Kidney tubule cell (primary cell): ENCODE data around the gene TTC27.
A peak's percentile ranks its signal among the peaks of the same experiment; 100 is the strongest.
"Not testable (repeated sequence)": the region's sequence is repeated elsewhere in the genome, so short reads cannot be mapped to it uniquely, and the experiment has no call there.

ENCODE experiments used
- DNase-seq: peaks from one replicate; pipeline ENCODE4 v3.0.0-alpha.2; 2018; ENCODE audit warnings: low spot score

The TTC27 gene

DNA sequence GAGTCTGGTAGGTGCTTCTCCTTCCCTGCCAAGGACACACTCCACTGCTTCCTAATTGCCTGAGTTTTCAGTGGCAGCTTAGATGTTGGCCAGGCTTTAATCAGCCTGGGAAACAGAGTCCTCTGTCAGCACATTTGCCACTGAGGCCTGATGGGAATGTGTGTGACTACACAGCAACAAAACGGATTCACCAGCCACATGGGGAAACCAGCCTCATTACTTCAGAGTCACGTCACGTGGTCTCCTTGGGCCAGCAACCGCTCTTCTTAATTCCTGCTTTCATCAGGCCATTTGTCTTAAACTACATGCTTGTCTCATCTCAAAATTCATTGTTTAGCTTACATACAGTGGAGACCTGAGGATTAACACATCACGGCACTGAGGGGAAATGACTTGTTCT, 225.0 kb downstream of the TTC27 start:
- peak; percentile 41 for DNase-seq

DNA sequence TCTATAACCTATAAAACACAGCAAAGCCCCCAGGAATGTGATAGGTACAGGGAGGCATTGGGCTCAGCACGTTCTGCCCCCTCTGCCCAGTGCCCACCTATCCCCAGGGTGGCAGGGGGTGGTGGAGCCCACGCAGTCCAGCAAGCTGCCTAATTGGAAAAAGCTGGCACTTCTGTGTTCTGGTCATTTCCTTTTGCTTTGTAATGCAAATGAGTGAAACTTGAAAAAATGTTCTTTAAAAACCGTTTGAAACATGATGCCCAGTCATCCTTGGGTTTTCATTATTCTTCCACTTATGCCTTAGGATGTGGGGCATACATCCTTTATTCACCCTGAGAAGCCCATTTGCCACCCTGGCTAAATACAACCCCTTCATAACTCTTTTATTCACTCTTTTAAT, 229.0 kb downstream of the TTC27 start:
- DNase-seq: no peak

DNA sequence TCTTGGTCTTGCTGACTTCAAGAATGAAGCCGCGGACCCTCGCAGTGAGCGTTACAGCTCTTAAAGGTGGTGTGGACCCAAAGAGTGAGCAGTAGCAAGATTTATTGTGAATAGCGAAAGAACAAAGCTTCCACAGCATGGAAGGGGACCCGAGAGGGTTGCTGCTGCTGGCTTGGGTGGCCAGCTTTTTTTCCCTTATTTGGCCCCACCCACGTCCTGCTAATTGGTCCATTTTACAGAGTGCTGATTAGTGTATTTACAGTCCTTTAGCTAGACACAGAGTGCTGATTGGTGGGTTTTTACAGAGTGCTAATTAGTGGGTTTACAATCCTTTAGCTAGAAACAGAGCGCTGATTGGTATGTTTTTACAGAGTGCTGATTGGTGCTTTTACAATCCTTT, 230.9 kb downstream of the TTC27 start:
- no peak for DNase-seq

DNA sequence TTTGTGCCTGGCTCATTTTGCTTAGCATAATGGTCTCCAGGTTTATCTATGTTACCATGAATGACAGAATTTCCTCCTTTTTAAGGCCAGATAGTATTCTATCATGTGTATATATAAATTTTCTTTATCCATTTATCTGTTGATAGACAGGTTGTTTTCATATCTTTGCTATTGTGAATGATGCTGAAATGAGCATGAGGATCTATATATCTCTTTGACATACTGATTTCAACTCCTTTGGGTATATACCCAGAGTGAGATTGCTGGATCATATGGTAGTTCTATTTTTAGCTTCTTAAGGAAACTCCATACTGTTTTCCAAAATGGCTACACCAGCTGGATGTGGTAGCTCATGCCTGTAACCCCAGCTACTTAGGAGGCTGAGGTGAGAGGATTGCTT, 232.5 kb downstream of the TTC27 start:
- DNase-seq: no peak

DNA sequence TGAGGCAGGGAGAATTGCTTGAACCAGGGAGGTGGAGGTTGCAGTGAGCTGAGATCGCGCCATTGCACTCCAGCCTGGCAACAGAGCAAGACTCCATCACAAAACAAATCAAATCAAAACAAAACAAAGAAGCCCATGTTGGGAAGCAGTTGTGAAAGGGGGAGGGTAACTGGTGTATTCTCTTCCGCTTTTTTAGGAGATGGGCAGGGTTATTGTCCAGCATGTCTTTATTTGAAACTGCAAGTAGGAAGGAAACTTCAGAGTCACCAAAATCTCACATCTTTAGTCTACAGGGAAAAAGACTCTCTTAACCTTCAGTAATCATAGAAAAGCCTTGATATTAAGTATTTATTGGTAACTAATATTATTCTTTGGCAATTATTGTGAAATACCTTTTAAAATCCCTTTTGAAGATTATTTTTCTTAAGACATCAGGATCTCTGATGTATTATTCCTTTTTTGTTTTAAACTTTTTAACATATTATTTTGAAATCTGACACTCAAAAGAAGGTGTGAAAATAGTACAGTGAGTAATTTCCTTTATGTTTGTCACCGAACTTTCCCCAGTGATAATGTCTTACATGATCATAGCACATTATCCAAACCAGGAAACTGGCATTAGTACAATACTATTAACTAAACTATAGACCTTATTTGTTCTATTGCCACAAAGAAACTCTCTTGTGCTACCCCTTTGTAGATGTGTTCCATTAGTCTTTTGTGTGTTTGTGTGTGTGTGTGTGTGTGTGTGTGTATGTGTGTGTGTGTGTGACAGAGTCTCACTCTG, 234.6 kb downstream of the TTC27 start:
- peak; percentile 24 for DNase-seq

DNA sequence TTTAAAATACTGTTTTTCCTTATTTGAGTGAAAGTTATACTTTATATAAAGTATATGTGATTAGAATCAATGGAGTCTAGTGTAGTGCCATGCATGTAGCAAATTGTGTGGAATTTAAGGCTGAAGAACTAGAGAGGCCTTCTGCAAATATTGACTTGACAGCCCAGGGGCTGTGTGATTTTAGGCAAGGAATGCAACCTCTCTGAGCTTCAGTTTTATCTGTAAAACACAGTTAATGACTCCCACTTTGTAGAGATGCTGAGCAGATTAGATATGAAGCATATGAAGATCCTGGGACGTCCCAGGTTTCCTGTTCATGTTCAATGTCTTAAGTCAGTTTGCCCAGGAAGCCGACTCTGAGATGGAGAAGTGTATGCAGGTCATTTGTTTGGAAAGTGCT, 235.5 kb downstream of the TTC27 start:
- no peak for DNase-seq

DNA sequence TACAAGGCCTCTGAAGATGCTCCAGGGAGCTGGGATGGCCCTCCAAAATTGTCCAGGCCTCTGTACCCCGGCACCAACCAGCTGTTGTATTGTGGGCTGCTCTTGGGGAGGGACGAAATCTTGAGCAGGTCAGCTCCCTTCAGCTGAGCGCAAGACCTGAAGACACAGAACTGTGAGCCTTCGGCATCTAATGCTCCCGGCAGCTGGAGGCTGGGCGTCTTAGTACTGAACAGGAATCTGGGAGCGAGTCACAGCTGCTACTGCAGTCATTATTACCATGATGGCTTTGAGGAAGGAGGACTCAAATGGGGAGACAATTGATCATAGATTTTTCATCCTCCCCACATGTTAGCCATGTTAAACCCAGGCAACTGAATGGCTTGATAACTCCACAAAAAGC, 236.0 kb downstream of the TTC27 start:
- peak; percentile 8 for DNase-seq

DNA sequence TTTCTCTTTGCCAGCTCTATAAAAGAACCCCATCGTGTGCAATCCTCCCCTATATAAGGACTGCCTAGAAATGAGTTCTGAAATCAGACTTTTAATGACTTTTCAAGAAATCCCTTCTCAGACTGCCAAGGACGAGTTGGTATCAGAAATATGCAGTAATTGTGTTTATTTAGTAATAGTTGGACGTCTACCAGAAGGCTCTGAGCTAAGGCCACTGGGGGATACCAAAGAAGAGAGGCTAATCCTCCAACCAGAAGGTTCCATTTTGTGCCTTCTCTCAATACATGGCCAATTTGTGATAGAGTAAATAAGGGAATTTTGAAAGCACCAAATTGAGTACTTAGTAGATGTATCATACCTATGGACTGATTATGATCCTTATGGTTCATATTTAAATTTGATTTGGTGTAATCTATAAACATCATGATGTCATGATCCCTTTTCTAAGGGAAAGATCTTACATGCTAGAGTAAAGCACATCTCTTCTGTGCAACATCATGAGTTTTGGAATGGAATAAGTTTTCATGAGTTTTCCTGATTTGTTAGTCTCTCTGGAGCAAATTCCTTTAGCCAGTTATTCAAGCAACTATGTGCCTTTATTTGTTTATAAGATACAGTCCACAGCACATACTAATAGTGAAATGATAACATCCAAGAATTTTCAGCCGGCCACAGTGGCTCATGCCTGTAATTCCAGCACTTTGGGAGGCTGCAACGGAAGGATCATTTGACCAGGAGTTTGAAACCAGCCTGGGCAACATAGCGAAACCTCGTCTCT, 236.7 kb downstream of the TTC27 start:
- DNase-seq: peak; percentile 31

DNA sequence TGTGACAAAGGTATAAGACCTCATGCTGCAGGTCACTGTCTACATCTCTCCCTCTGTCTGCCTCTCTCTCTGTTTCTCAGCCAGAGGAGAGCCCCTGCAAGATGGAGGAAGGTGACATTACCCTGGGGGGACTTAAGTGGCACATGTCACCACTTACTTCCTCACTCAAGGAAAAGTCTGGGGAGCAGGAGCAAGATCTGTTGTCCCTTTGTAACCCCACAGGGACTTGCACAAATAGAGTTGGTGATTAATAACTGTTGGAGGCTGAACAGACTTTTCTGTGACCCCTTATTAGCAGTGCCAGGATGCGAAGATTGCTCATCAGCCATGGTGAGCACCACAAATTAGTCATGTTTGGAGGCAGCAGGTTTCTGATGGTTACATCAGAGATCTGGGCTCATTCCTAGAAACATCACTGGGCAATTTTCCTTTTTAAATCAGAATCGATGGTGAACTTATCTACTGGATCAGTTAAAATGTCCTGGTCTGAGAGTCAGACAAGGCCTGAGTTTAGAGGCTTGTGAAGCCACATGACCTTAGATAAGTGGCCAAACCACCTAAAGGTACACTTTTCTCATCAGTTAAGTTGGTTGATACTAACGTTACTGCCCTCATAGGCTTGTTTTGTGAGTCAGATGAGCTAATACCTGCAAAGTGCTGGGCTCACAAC, 237.7 kb downstream of the TTC27 start:
- peak; percentile 87 for DNase-seq

DNA sequence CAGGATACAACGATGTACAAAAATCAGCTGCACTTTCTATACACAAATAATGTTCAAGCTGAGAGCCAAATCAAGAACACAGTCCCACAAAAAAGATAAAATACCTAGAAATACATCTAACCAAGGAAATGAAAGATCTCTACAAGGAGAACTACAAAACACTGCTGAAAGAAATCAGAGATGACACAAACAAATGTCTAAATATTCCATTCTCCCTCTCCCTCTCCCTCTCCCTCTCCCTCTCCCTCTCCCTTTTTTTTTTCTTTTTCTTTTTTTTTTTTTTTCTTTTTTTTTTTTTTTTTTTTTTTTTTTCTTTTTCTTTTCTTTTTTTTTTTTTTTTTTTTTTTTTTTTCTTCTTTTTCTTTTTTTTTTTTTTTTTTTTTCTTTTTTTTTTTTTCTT, 238.6 kb downstream of the TTC27 start:
- not testable (repeated sequence) for DNase-seq
